ENCODE results near the gene CNOT4. TPM values are rescaled to one million over a fixed set of nuclear protein-coding genes. Genes with fewer than 3 reads are reported as not detected.
"Not testable (repeated sequence)": the region's sequence is repeated elsewhere in the genome, so short reads cannot be mapped to it uniquely, and the experiment has no call there.

The CNOT4 gene
- total RNA-seq, 1 donor from 2014 or later = 9.4 TPM

- no peak for DNase-seq (ENCODE audit: low read depth)
- no peak overlapping the region for H3K4me3 ChIP-seq (ENCODE audit: low read depth, low read length)
- TF ChIP-seq, protein P1, sequence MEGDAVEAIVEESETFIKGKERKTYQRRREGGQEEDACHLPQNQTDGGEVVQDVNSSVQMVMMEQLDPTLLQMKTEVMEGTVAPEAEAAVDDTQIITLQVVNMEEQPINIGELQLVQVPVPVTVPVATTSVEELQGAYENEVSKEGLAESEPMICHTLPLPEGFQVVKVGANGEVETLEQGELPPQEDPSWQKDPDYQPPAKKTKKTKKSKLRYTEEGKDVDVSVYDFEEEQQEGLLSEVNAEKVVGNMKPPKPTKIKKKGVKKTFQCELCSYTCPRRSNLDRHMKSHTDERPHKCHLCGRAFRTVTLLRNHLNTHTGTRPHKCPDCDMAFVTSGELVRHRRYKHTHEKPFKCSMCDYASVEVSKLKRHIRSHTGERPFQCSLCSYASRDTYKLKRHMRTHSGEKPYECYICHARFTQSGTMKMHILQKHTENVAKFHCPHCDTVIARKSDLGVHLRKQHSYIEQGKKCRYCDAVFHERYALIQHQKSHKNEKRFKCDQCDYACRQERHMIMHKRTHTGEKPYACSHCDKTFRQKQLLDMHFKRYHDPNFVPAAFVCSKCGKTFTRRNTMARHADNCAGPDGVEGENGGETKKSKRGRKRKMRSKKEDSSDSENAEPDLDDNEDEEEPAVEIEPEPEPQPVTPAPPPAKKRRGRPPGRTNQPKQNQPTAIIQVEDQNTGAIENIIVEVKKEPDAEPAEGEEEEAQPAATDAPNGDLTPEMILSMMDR (conservative IDR thresholded peaks at IDR 0.05; ENCODE audit: low read depth, low read length) = peak; percentile 21
These were observed 157.6 kb downstream of the CNOT4 start for GRCh38 chr7:135352285-135352684.

- DNase-seq (ENCODE audit: low read depth); H3K4me3 ChIP-seq (ENCODE audit: low read depth, low read length): not testable (repeated sequence)
These were observed 158.8 kb downstream of the CNOT4 start for GRCh38 chr7:135351070-135351469.

DNA sequence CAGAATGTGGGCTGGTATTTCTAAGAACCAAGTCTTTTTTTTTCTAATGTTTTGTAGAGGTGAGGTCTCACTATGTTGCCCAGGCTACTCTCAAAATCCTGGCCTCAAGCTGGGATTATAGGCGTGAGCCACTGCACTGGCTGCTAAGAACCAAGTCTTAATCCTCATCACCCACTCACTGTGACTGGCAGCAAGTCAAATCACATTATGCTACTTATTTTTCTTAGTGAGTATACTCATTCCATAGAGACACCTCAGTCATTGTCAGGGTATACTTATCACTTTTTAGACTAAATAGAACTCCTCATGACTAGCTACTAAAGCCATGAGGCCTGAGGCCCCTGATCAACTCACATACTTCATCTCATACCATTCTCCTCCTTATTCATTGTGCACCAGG, 160.2 kb downstream of the CNOT4 start:
- DNase-seq (ENCODE audit: low read depth) = no peak
- TF ChIP-seq, protein P1 (conservative IDR thresholded peaks at IDR 0.05; ENCODE audit: low read depth, low read length) = no peak
- H3K4me3 ChIP-seq (ENCODE audit: low read depth, low read length) = no peak overlapping the region

- no peak overlapping the region for H3K4me3 ChIP-seq (ENCODE audit: low read depth, low read length)
- no peak for DNase-seq (ENCODE audit: low read depth)
- TF ChIP-seq, protein P1 (conservative IDR thresholded peaks at IDR 0.05; ENCODE audit: low read depth, low read length) = no peak
These were observed 161.4 kb downstream of the CNOT4 start for GRCh38 chr7:135348493-135348892.

GRCh38 chr7:135343361-135343760, 166.5 kb downstream of the CNOT4 start:
- no peak overlapping the region for H3K4me3 ChIP-seq (ENCODE audit: low read depth, low read length)
- DNase-seq (ENCODE audit: low read depth) = no peak
- TF ChIP-seq, protein P1 (conservative IDR thresholded peaks at IDR 0.05; ENCODE audit: low read depth, low read length) = no peak

DNA sequence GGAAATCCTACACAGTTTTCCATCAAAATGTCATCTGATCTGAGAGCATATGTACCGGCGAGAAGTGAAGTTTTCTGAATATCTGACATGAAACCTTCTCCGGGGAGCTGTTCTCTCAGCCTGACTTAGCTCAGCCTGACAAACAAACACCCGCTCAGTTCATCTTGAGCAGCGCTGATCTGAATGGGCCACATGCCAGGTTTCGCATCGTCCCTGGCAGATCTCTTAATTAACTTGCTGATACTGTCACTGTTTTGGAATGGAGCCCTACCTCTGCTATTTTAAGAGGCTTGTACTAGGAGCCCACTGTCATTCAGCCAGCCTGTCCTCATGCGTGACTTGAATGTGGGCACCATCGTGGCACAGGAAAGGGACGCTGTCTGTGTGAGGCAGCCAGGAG, 167.0 kb downstream of the CNOT4 start:
- H3K4me3 ChIP-seq (ENCODE audit: low read depth, low read length) = no peak overlapping the region
- DNase-seq (ENCODE audit: low read depth) = no peak
- TF ChIP-seq, protein P1 (conservative IDR thresholded peaks at IDR 0.05; ENCODE audit: low read depth, low read length) = no peak

DNA sequence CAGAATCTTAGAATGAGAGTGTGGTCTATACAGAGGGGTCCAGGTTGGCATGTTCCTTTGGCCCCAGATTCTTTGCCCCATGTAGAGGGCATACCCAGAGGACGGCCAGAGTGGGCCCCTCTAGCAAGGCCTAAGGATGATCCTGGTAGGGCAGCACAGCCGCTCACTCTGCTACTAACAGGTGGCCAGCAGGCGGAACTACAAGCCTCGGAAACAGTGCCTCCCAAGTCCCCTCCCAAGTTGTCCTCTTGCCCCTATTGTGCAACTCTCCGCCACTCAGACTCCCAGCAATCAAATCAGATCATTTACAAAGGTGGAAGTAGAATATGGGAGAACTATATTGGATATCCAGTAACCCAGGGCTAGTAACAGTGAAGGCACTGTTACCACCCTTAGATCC, 168.9 kb downstream of the CNOT4 start:
- no peak overlapping the region for H3K4me3 ChIP-seq (ENCODE audit: low read depth, low read length)
- TF ChIP-seq, protein P1 (conservative IDR thresholded peaks at IDR 0.05; ENCODE audit: low read depth, low read length) = peak; percentile 32
- DNase-seq (ENCODE audit: low read depth) = no peak
